ENCODE results near the gene ASMTL.
"Not testable (repeated sequence)": the region's sequence is repeated elsewhere in the genome, so short reads cannot be mapped to it uniquely, and the experiment has no call there.

Gene ASMTL

DNA sequence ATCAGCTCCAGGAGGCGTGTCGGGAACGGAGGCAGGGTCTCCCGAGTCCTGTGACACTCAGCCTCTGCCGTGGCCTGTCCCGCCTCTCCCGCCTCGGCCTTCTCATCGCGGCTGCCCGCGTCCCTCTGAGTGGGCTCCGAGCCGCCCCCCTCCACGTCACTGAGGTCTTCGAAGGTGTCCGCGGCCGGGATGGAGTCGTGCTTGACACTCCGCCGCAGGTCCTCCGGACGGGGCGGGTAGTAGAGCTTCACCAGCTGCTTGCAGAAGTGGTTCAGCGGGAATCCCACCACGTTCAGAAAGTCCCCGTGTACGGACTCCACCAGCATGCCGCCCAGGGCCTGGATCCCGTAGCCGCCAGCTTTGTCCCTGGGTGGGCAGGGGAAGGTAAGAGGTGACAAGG lies 25.0 kb downstream of the ASMTL start:
- DNase-seq, result no peak

DNA sequence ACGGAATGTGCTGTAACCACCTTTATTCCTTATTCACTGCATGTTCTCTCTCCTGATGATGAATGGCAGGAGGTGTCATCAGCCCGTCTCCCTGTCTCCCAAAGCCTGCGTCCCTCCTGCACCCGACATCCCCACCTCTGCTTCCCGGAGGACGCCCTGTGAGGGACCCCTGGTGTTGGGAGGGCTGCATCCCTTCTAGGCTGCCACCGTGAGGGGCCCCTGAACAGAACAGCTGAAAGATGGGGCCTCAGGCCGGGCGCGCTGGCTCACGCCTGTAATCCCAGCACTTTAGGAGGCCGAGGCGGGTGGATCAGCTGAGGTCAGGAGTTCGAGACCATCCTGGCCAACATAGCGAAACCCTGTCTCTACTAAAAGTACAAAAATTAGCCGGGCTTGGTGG lies 26.4 kb downstream of the ASMTL start:
- not testable (repeated sequence) for DNase-seq

DNA sequence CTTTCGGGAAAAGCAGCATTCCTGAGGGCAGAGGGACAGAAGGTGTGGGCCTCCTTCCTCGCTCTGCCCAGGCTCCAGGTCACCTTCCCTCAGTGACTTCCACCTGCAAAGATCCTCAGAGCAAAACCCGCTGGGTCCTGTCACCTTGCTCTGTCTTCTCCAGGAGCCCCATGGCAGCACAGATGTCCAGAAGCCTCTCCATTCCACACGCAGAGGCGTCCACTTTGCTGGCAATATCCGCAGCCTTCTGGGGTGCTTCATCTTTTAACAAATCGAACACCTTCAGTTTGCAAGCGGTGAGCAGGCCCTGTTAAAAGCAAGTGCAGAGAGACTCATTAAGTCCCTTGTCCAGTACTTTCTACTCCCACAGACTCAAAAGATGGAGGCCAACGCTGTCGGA lies 27.3 kb downstream of the ASMTL start:
- DNase-seq, result no peak

DNA sequence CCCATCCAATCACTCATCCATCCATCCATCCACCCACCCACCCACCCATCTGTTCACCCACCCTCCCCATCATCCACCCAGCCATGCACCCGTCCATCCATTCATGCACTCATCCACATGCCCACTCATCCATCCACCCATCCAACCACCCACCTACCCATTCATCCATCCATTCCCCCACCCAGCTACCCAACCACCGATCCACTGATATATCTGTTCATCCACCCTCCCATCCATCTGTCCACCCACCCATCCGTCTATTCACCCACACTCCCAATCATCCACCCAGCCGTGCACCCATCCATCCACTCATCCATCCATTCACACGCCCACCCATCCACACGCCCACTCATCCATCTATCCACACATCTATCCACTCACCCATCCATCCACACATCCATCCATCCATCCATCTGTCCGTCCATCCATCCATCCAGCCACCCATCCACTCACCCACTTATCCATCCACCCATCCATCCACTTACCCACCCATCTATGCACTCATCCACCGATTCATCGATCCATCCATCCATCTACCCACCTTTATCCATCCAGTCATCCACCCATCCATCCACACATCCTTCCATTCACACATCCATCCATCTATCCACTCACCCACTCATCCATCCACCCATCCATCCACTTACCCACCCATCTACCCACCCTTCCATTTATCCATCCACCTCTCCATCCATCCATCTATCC lies 28.4 kb downstream of the ASMTL start:
- DNase-seq, result no peak

DNA sequence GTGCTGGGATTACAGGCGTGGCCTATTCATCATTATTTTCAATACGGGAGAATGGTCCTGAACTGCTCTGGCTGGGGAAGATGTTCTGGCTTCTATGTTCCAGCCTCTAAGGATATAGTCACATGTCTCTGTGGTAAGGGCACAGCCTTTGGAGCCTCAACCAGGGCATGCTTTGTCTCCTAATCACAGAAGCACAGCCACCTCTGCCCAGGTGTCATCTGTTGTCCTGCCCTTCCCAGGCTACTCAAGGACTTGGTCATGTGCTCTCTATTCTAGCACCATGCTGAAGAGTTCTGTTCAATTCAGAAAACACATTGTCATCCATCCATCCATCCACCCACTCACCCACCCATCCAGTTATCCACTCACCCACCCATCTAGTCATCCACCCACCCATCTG lies 29.5 kb downstream of the ASMTL start:
- no peak for DNase-seq

DNA sequence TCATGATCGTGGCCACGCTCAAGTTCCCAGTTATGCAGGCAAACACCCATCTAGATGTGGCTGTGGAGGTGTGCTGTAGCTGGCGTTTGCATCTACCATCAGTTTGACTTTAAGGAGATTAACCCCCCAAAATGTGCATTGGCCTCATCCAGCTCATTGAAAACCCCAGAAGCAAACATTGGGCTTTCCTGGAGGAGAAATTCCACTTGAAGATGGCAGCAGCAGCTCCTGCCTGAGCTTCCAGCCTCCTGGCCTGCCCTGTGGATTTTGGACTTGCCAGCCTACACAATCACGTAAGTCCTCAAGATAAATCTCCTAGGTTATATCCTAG lies 30.6 kb downstream of the ASMTL start:
- no peak for DNase-seq

DNA sequence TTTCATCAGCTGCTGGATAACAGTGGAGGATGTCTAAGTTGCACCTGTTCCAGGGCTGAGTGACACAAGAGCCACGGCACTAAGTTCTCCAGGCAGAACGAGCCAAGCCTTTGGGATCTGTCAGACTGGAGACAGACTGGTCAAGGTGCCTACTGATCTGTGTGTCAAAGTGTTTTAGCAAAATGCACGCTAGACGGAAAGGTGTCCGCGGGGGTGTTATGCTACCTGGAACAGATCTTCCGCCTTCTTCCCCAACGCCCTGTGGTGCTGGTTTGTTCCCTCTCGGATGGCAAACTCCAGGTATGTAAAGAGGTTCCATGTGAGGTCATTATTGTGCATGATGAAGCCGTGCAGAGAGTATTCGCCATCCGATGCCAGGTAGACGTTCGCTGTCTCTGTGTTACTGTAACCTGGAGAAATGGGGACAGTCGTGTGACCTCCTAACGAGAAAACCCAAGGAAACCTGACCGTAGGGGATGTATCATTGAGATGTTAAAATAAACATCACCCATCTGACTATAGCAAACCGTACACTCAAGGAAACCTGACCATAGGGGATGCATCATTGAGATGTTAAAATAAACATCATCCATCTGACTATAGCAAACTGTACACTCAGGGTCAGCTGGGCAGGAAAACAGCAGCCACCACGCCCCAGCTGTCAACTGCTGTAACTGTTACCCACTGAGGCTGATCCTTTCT lies 31.1 kb downstream of the ASMTL start:
- DNase-seq, result no peak

DNA sequence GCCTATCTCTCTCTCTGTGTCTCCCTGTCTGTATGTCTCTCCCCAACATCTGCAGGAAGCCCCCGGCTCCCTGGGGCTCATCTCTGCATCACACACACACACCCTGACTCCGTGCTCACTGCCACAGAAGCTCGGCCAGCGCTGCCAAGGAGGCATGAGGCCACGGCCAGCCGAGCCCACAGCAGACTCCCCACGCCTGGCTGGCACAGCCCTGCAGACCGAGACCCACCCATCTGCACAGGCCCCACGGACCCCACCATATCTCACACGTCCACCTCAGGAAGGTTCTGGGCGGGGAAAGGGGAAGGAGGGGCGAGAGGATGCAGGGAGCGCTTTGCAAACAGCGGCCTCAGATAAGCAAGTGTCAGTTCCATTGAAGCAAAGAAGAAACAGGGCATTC lies 32.3 kb downstream of the ASMTL start:
- DNase-seq, result no peak

DNA sequence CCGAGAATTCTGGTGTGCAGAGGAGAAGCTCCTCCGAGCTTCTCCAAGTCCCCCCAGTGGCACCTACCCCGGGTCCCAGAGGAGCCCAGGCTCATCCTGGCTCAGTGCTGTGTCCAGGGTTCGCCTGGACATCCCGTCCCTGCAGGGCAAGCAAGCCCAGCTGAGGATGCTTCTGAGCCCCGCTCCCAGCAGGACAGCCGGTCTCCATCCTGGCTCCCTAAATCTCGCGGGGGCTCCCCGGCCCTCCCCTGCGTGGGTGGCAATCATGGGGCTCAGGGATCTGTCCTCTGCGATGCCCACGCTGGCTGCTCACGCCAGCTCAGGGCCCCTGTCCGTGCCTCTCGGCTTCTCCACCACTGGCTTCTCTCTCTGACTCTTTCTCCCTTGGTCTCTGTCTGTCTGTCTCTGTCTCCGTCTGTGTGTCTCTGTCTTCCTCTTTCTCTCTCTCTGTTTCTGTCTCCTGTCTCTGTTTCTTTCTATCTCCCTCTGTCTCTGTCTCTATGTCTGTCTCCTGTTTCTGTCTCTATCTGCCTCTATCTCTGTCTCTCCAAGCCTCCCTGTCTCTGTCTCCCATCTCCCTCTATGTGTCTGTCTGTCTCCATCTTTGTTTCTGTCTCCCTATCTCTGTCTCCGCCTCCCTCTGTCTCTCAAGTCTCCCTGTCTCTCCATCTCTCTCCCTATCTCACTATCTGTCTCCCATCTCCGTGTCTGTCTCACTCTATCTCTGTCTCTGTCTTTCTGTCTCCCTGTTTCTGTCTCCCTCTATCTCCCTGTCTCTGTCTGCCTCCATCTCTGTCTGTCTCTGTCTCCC lies 33.0 kb downstream of the ASMTL start:
- no peak for DNase-seq

DNA sequence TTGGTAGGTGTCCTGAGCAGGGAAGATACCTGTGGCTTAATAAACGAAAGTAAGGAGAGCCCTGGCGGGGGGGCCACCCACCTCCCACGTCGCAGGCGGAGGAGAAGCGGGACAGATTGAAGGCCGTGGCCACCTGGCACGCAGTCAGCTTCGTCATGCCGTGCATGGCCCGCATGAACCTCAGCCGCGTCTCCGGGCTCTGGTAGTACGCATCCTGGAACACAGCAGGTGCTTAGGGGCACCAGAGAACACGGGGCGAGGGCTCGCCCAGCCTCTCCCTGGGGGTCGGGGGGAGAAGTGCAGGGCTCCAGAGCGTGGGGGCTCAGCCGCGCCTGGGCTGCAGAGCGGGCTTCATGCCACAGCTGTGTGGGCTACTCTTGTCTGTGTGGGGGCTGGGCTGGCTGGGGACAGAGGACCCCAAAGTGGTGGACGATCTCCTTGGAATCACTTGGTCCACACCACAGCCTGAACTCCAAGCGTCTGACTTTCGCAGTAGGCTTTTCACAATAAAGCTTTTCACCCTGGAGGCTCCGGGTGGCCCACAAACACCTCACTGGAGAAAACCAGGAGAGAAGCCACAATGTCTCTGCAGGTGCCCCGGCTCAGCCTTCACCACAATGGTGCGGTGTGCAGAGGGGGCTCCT lies 33.7 kb downstream of the ASMTL start:
- DNase-seq, result no peak

DNA sequence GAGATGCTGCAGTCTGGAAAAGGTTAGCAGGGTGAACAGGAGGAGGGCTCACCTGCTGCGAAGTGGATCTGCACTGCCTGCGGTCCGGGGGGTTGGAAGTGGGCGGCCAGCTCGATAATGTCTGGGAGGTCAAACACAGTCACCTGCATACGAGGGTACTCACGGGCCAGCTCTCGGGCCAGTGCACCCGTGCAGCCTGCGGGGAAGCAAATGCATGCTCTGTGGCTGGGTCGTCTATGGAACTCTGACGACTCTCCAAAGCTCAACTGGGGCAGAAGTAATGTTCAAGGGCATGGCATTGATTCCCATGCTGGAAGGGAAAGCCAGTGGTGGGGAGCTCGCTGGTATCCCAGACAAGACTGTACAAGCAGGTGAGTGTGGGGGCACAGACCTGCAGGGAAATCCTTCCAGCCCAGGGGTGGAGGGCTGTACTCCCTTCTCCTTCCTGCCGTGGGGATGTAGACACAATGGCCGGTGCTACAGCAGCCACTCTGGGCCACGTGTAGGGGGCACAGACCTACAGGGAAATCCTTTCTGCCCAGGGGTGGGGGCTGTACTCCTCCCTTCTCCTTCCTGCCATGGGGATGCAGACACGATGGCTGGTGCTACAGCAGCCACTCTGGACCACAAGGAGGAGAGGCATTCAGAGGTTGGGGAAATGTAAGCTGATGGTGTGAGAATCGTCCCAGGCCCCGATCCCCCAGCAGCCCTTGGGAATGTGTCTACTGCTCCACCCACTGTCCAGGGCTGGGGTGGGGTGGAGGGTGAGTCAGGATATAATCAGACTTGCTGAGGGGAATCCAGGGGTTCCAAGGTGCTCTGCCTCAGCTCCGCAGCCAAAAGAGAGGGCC lies 34.6 kb downstream of the ASMTL start:
- DNase-seq, result no peak

DNA sequence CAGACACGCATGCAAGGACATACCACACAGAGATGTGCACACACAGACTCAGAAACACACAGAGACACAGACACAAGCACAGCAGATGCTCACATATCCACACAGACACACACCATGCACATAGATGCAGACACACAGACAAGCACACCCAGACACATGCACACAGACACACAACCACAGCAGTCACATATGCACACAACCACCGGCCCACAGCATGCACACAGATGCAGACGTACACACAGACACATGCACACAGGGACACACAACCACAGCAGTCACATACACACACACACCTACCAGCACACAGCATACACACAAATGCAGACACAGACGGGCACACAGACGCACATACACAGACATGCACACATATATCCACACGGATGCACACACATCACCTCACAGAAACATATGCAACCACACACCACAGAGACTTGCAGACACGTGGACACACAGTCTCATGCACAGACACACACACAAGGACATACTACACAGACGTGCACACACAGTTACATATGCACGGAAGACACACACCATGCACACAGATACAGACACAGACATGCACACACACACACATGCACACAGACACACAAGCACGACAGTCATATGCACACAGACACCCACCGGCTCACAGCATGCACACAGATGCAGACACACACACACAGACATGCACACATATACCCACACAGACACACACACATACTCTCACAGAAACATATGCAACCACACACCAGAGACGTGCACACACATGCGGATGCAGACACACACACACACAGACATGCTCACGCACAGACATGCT lies 35.5 kb downstream of the ASMTL start:
- no peak for DNase-seq

DNA sequence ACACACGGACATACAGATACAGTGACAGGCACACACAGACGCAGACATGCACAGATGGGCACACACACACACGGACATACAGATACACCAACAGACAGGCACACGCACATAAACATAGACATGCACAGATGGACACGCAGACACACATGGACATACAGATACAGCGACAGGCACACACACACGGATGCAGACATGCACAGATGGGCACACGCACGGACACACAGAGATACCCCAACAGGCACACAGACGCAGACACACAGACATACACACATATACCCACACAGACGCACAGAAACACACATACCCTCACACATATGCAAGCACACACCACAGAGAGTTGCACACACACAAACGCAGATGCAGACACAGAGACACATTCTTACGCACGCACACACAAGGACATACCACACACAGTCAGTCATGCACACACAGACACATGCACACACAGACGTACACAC lies 36.4 kb downstream of the ASMTL start:
- no peak for DNase-seq

DNA sequence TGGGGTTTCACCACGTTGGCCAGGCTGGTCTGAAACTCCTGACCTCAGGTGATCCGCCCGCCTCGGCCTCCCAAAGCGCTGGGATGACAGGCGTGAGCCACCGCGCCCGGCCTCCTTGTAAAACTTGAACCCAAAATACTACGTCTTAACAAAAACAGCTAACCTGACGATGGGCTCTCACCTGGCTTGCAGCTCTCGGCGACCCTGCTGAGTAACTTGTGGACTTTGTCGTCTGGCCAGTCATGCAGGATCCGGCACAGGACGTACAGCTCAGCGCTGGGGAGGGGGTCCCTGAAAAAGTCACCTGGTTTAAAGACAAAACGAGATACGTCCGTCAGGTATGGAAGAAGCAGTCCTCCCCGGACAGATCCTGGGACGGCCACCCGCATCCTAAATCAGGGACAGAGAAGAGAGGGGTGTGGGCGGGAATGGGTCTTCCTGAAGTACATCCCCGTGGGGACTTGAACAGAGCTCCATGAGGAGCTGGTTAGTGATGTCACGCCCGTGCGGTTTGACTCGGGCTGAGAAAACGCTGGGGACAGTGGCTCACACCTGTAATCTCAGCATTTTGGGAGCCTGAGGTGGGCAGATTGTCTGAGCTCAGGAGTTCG lies 40.1 kb downstream of the ASMTL start:
- no peak for DNase-seq

DNA sequence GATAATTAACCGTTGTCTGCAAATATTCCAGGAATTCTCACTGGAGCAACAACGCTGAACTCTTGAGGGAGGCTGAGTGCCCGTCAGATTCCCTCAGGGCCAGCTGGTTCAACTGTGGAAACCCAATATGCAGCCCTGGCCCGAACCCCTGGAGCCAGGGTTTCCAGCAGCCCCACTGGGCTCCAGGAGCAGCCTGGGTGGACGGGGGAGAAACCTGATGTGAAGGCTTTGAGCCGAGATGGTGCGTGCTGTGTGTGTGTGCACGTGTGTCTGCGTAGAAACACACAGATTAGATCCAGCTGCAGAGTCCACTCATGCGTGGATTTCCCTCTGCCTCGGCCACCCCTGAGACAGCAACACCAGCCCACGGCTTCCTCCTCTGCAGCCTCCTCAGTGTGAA lies 41.4 kb downstream of the ASMTL start:
- DNase-seq, result no peak

DNA sequence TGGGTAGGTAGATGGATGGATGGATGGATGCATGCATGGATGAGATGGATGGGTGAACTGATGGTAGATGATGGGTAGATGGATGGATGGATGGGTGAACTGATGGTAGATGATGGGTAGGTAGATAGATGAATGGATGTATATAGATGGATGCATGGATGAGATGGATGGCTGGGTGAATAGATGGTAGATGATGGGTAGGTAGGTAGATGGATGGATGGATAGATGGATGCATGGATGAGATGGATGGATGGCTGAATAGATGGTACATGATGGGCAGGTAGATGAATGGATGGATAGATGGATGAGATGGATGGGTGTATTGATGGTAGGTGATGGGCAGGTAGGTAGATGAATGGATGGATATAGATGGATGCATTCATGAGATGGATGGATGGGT lies 45.7 kb downstream of the ASMTL start:
- no peak for DNase-seq

DNA sequence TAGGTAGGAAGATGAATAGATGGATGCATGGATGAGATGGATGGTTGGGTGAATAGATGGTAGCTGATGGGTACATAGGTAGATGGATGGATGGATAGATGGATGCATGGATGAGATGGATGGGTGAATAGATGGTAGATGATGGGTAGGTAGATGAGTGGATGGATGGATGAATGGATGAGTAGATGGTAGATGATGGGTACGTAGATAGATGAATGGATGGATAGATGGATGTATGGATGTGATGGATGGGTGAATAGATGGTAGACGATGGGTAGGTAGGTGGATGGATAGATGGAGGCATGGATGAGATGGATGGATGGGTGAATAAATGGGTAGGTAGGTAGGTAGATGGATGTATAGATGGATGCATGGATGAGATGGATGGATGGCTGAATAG lies 46.9 kb downstream of the ASMTL start:
- not testable (repeated sequence) for DNase-seq

DNA sequence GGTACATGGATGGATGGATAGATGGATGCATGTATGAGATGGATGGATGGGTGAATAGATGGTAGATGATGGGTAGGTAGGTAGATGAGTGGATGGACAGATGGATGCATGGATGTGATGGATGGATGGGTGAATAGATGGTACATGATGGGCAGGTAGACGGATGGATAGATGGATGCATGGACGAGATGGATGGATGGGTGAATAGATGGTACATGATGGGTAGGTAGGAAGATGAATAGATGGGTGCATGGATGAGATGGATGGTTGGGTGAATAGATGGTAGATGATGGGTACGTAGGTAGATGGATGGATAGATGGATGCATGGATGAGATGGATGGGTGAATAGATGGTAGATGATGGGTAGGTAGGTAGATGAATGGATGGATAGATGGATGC lies 48.8 kb downstream of the ASMTL start:
- not testable (repeated sequence) for DNase-seq

DNA sequence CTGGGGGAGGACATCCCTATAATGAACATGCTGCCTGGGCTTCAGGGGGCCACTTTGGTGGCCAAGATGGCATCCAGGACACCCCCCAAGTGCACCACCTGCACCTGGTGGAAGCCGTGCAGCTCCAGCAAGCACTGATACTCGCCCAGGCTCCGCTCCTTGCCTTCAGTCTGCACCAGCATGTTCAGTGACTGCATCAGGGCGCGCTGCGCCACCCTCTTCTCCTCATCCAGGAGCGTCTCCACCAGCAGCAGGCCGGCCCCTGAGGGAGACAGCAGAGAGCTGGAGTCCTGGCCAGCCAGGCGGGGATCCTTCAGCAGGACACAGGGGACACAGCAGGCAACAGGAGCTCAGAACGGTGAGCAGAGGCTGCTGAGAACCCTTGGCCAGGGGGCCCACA lies 49.5 kb downstream of the ASMTL start:
- DNase-seq, result no peak

DNA sequence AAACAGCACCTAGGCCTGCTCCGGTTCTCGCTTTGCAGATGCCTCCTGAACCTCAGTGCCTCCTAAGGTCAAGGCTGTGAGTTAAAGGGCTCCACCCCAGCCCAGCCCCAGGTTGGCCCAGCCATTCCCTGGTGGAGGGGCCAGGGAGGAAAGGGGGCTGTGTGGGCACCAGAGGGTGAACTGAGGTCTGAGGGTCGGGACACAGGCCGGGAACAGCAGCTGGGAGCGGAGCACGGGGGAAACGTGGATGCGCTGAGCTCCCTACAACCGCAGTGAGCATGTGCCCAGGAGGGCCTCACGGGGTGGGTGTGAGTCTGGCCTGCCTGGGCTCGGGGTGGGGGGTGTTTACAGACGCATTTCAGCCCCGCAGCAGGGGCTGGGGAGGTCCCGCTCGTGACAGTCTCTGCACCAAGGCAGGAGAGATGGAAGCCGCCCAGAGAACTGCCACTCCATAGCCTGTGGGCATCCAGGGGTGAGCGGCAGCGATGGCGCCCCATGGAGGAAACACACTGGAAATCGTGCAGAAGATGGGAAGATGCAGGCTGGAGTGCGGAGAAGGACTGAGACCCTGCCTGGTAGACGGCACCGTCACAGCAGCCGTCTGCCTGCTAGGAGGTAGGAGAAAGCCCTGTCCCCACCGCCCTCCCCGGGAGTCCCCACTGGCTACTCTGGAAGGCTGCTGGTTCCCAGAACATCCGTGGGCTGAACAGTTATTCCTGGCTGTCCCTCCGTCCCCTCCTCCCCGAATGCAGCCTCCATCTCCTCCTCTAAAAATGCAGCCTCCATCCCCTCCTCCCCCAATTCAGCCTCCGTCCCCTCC lies 50.9 kb downstream of the ASMTL start:
- DNase-seq, result no peak

All from T-helper 9 cell (primary cell).